Endothelial cell of umbilical vein (primary cell): ENCODE data around the gene CCDC60. TPM values are rescaled to one million over a fixed set of nuclear protein-coding genes. Genes with fewer than 3 reads are reported as not detected.

Source experiments
- BruUV-seq: library from RNA; stranded (reverse); fragments of 400-500 nt; replicated peaks from 2 replicates; lab custom pipeline; 2021; lab: Mats Ljungman, UMichigan
- CTCF ChIA-PET: fragments of 300-600, 350-600 bp; sonication (Branson Sonifier 250); formaldehyde crosslinking; loops from one replicate; lab custom pipeline; 2021; ENCODE audit warnings: antibody characterized with exemption, inconsistent platforms; lab: Charles Lee
- POLR2A ChIA-PET: fragments of 300-600, 350-600 bp; sonication (Branson Sonifier 250); formaldehyde crosslinking; loops from one replicate; lab custom pipeline; 2021; ENCODE audit warnings: antibody characterized with exemption, inconsistent platforms; lab: Charles Lee
- DNase-seq: peaks from one replicate; pipeline ENCODE4 v3.0.0-alpha.2; 2011; ENCODE audit warnings: low read depth, low spot score
- FAIRE-seq: peaks from 2 replicates; lab custom pipeline; 2011; peaks lifted over from hg19 to GRCh38; lab: Jason Lieb, UNC
- H2AFZ ChIP-seq: 2 replicates; pipeline ENCODE4 v1.6.0; 2012; ENCODE audit warnings: low read depth, low read length, control low read depth, inconsistent platforms
- H3K27ac ChIP-seq: 2 replicates; pipeline ENCODE4 v1.5.1; 2011; ENCODE audit warnings: low read depth, mild to moderate bottlenecking, control low read depth, low read length, moderate library complexity; ENCODE audit not compliant: insufficient read depth
- H3K27me3 ChIP-seq, 2 experiments: 2 replicates each; pipeline versions ENCODE4 v1.6.0 to v1.6.1; 2011; ENCODE audit warnings: low read length in 2 of 2, mixed read lengths in 1 of 2; ENCODE audit not compliant: control insufficient read depth in 2 of 2, insufficient read depth in 2 of 2
- H3K36me3 ChIP-seq, 2 experiments: 2 replicates in 1 of 2; 3 replicates in 1 of 2; pipeline ENCODE4 v1.5.1; 2011; ENCODE audit warnings: low read length in 2 of 2, mild to moderate bottlenecking in 1 of 2, moderate library complexity in 1 of 2; ENCODE audit not compliant: control insufficient read depth in 2 of 2, insufficient read depth in 2 of 2; ENCODE audit errors: extremely low read depth in 1 of 2
- H3K4me1 ChIP-seq: 3 replicates; pipeline ENCODE4 v1.5.1; 2011; ENCODE audit warnings: mild to moderate bottlenecking, low read length; ENCODE audit not compliant: control insufficient read depth, insufficient read depth; ENCODE audit errors: extremely low read depth
- H3K4me2 ChIP-seq: 2 replicates; pipeline ENCODE4 v1.6.1; 2011; ENCODE audit warnings: low read length, control low read depth, mixed read lengths; ENCODE audit not compliant: insufficient read depth
- H3K4me3 ChIP-seq, 3 experiments: fragments of 200-600 bp in 1 of 3; sonication (generic), shearing (Covaris generic) in 1 of 3; replicated peaks in 1 of 3; 2 replicates each; pipeline ENCODE4 v1.5.1; 2011 to 2016; ENCODE audit warnings: control low read depth in 3 of 3, low read length in 3 of 3, mild to moderate bottlenecking in 2 of 3, inconsistent platforms in 1 of 3, low read depth in 1 of 3, moderate library complexity in 1 of 3; ENCODE audit not compliant: insufficient read depth in 1 of 3
- H3K79me2 ChIP-seq: 2 replicates; pipeline ENCODE4 v1.6.0; 2012; ENCODE audit warnings: low read length, inconsistent platforms; ENCODE audit not compliant: control insufficient read depth, insufficient read depth
- H3K9ac ChIP-seq: replicated peaks from 2 replicates; pipeline ENCODE3; 2011; ENCODE audit warnings: low read length, control low read depth; ENCODE audit not compliant: insufficient read depth; ENCODE audit errors: extremely low read depth
- H3K9me1 ChIP-seq: replicated peaks from 3 replicates; pipeline ENCODE4 v1.6.0; 2011; ENCODE audit warnings: mild to moderate bottlenecking, low read length; ENCODE audit not compliant: control insufficient read depth, insufficient read depth; ENCODE audit errors: extremely low read depth
- H3K9me3 ChIP-seq: replicated peaks from 2 replicates; pipeline ENCODE4 v1.5.1; 2012; ENCODE audit warnings: low read length, inconsistent platforms; ENCODE audit not compliant: control insufficient read depth, insufficient read depth
- H4K20me1 ChIP-seq: replicated peaks from 2 replicates; pipeline ENCODE3; 2011; ENCODE audit warnings: mild to moderate bottlenecking, low read length; ENCODE audit not compliant: control insufficient read depth, insufficient read depth; ENCODE audit errors: extremely low read depth
- EZH2 ChIP-seq: IDR thresholded peaks from 2 replicates; pipeline ENCODE4 v1.6.1; 2012; ENCODE audit warnings: borderline replicate concordance, low read depth, mild to moderate bottlenecking, moderate library complexity, low read length, inconsistent platforms; ENCODE audit not compliant: severe bottlenecking
- FOS ChIP-seq: IDR thresholded peaks from 2 replicates; pipeline ENCODE4 v1.6.1; 2011; ENCODE audit warnings: mild to moderate bottlenecking, low read length, moderate library complexity, borderline replicate concordance; ENCODE audit not compliant: insufficient read depth
- GATA2 ChIP-seq: IDR thresholded peaks from 2 replicates; pipeline ENCODE4 v1.7.0; 2011; ENCODE audit warnings: low read depth, mild to moderate bottlenecking, moderate library complexity, mixed read lengths, low read length; ENCODE audit not compliant: insufficient read length, insufficient read depth
- JUN ChIP-seq: IDR thresholded peaks from 2 replicates; pipeline ENCODE4 v1.6.1; 2011; ENCODE audit warnings: borderline replicate concordance, low read depth; ENCODE audit not compliant: insufficient read length, insufficient read depth
- MAX ChIP-seq: IDR thresholded peaks from 2 replicates; pipeline ENCODE4 v1.6.1; 2011; ENCODE audit not compliant: insufficient read depth, insufficient read length
- MYC ChIP-seq: IDR thresholded peaks from one replicate; pipeline ENCODE4 v1.6.1; 2011; ENCODE audit warnings: mild to moderate bottlenecking, low read depth, low read length
- POLR2A ChIP-seq: IDR thresholded peaks from 2 replicates; pipeline ENCODE4 v1.6.1; 2012; ENCODE audit warnings: low read depth, mild to moderate bottlenecking, control low read depth, low read length
- POLR2AphosphoS5 ChIP-seq: IDR thresholded peaks from 2 replicates; pipeline ENCODE4 v1.6.1; 2012; ENCODE audit warnings: low read depth, mild to moderate bottlenecking, control low read depth, low read length, moderate library complexity; ENCODE audit not compliant: insufficient read depth
- dilution Hi-C: fragments of 300-500 bp; cut with MboI; formaldehyde crosslinking; loops from one replicate; pipeline ENCODE4 v1.15.0; 2019; ENCODE audit warnings: low sequenced_read_pairs; ENCODE audit not compliant: extremely low pct_ligation_motif_present
- intact Hi-C: fragments of 100-400 bp; cut with micrococcal nuclease; formaldehyde crosslinking; loops from one replicate; pipeline ENCODE4 v1.10.0; 2022
- polyA plus RNA-seq, 4 experiments: library from polyadenylated mRNA; depleted of rRNA in 3 of 4; stranded (reverse) in 3 of 4; unstranded in 1 of 4; fragments of >200 nt; gene quantifications; 2 replicates each; pipeline versions ENCODE4 v1.2.1 to v1.2.3, GENCODE V29; 2011 to 2012; ENCODE audit warnings: missing spikeins in 1 of 4
- total RNA-seq: library from RNA; stranded (reverse); gene quantifications from 2 replicates; pipeline ENCODE4 v1.2.3, GENCODE V29; 2021
- TF ChIP-seq, protein P1 (sequence below), 2 donors: IDR thresholded peaks; 1 replicate in 1 of 2; 2 replicates in 1 of 2; pipeline ENCODE4 v1.5.1; 2011; ENCODE audit warnings: low read length in 2 of 2, mild to moderate bottlenecking in 2 of 2, moderate library complexity in 2 of 2, control low read depth in 1 of 2, inconsistent platforms in 1 of 2, low read depth in 1 of 2; ENCODE audit not compliant: insufficient read depth in 1 of 2; ENCODE audit errors: extremely low read depth in 1 of 2

The CCDC60 gene
- total and polyA plus RNA-seq, 2 donors (not counting 3 experiments of a cell fraction or from before 2014, with no cell fraction given), result not detected

GRCh38 chr12:119341988-119342387, 7.5 kb downstream of the CCDC60 start:
- intact Hi-C loops (no loop called here), dilution Hi-C loops (no loop called here)
- H3K9me1 ChIP-seq, result no peaks in the 10 kb centered on the region
- DNase-seq, result no peak
- H3K79me2 ChIP-seq, result no peaks in the 10 kb centered on the region
- H3K9ac ChIP-seq, result no peak overlapping the region
- no peak for FAIRE-seq
- no peak overlapping the region for H3K4me3 ChIP-seq
- TF ChIP-seq POLR2AphosphoS5 (no peak), MAX (no peak), EZH2 (no peak), MYC (no peak), JUN (no peak), POLR2A (no peak), GATA2 (no peak), FOS (no peak)
- TF ChIP-seq, protein P1, sequence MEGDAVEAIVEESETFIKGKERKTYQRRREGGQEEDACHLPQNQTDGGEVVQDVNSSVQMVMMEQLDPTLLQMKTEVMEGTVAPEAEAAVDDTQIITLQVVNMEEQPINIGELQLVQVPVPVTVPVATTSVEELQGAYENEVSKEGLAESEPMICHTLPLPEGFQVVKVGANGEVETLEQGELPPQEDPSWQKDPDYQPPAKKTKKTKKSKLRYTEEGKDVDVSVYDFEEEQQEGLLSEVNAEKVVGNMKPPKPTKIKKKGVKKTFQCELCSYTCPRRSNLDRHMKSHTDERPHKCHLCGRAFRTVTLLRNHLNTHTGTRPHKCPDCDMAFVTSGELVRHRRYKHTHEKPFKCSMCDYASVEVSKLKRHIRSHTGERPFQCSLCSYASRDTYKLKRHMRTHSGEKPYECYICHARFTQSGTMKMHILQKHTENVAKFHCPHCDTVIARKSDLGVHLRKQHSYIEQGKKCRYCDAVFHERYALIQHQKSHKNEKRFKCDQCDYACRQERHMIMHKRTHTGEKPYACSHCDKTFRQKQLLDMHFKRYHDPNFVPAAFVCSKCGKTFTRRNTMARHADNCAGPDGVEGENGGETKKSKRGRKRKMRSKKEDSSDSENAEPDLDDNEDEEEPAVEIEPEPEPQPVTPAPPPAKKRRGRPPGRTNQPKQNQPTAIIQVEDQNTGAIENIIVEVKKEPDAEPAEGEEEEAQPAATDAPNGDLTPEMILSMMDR (IDR thresholded peaks at IDR 0.05; ENCODE audit: extremely low read depth in 1 of 2, insufficient read depth in 1 of 2, low read depth in 1 of 2, low read length in 2 of 2), result no peak
- H4K20me1 ChIP-seq, result no peaks in the 10 kb centered on the region
- POLR2A ChIA-PET, result no interaction called here
- no peaks in the 10 kb centered on the region for H3K36me3 ChIP-seq
- no peaks in the 10 kb centered on the region for H3K9me3 ChIP-seq
- BruUV-seq, result no TSS peak
- no peak overlapping the region for H3K4me2 ChIP-seq
- no peaks in the 10 kb centered on the region for H3K27me3 ChIP-seq
- no peak overlapping the region for H2AFZ ChIP-seq
- H3K27ac ChIP-seq, result no peak overlapping the region
- CTCF ChIA-PET, result no interaction called here
- no peaks in the 10 kb centered on the region for H3K4me1 ChIP-seq
